Epithelial cell of proximal tubule (primary cell): ENCODE results near the gene ABHD17A. TPM values are rescaled to one million over a fixed set of nuclear protein-coding genes. Genes with fewer than 3 reads are reported as not detected.

Experiments
- DNase-seq: peaks from one replicate; pipeline ENCODE4 v3.0.0-alpha.2; 2011; ENCODE audit warnings: low read depth
- H3K4me3 ChIP-seq: 2 replicates; pipeline ENCODE4 v1.5.1; 2011; ENCODE audit warnings: low read depth, mild to moderate bottlenecking, low read length
- total RNA-seq: library from RNA; depleted of rRNA; stranded (reverse); fragments of >200 nt; gene quantifications from 2 replicates; pipeline ENCODE4 v1.2.3, GENCODE V29; 2015
- TF ChIP-seq, protein P1 (sequence below): conservative IDR thresholded peaks from 2 replicates; pipeline ENCODE4 v1.5.1; 2012; ENCODE audit warnings: low read depth, mild to moderate bottlenecking, low read length

ABHD17A gene
- total RNA-seq, 1 donor from 2014 or later, result 83.4 TPM

GRCh38 chr19:1917926-1918325 is 32.6 kb upstream of the ABHD17A start:
- no peak overlapping the region for H3K4me3 ChIP-seq
- TF ChIP-seq, protein P1, sequence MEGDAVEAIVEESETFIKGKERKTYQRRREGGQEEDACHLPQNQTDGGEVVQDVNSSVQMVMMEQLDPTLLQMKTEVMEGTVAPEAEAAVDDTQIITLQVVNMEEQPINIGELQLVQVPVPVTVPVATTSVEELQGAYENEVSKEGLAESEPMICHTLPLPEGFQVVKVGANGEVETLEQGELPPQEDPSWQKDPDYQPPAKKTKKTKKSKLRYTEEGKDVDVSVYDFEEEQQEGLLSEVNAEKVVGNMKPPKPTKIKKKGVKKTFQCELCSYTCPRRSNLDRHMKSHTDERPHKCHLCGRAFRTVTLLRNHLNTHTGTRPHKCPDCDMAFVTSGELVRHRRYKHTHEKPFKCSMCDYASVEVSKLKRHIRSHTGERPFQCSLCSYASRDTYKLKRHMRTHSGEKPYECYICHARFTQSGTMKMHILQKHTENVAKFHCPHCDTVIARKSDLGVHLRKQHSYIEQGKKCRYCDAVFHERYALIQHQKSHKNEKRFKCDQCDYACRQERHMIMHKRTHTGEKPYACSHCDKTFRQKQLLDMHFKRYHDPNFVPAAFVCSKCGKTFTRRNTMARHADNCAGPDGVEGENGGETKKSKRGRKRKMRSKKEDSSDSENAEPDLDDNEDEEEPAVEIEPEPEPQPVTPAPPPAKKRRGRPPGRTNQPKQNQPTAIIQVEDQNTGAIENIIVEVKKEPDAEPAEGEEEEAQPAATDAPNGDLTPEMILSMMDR, result no peak
- no peak for DNase-seq

DNA sequence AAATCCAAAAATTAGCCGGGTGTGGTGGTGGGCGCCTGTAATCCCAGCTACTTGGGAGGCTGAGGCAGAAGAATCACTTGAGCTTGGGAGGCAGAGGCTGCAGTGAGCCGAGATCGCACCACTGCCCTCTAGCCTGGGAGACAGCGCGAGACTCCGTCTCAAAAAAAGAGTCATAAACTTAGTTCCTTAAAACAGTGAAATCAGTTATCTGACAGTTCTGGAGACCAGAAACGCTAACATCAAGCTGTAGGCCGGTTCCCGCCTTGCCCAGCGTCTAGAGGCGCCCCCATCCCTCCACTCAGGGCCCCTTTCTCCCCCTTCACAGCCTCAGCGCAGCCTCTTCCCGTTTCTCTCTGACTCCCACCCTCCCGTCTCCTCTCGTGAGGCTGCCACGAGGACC is 31.9 kb upstream of the ABHD17A start:
- DNase-seq, result no peak
- TF ChIP-seq, protein P1, result no peak
- H3K4me3 ChIP-seq, result no peak overlapping the region

GRCh38 chr19:1914826-1915341 is 29.6 kb upstream of the ABHD17A start:
- TF ChIP-seq, protein P1, result no peak
- H3K4me3 ChIP-seq, result no peak overlapping the region
- DNase-seq, result no peak

- TF ChIP-seq, protein P1, result no peak
- DNase-seq, result no peak
- H3K4me3 ChIP-seq, result no peak overlapping the region
Observed at GRCh38 chr19:1913781-1914577, 28.7 kb upstream of the ABHD17A start.

DNA sequence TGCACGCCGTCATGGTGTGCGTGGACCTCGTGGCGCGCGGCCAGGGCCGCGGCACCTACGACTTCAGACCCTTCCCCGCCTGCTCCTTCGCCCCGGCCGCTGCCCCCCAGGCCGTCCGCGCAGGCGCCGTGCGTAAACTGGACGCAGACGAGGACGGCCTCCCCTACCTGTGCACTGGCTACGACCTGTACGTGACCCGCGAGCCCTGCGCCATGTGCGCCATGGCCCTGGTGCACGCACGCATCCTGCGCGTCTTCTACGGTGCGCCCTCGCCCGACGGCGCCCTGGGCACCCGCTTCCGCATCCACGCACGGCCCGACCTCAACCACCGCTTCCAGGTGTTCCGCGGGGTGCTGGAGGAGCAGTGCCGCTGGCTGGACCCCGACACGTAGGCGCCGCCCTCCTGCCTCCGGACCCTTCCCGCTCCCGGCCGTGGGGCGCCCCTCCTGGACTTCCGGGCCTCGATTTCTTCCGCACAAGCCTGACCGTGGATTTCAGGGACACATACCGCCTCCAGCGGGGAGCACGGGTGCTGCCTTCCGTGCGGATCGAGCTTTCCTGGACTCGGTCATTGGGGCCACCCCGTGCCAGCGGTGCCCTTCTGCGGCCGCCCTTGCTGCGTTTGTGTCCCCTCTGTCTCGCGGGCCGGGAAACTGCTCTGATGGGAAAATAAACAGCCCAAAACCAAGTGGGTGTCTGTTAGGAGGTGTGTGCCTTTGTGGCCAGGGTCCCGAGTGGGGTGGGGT is 27.6 kb upstream of the ABHD17A start:
- DNase-seq, result no peak
- H3K4me3 ChIP-seq, result no peak overlapping the region
- TF ChIP-seq, protein P1, result no peak

GRCh38 chr19:1911995-1912394 is 26.7 kb upstream of the ABHD17A start:
- no peak for DNase-seq
- TF ChIP-seq, protein P1, result no peak
- no peak overlapping the region for H3K4me3 ChIP-seq
